ENCODE data around the gene SMARCD2.
"Not testable (repeated sequence)": the region's sequence is repeated elsewhere in the genome, so short reads cannot be mapped to it uniquely, and the experiment has no call there.

SMARCD2 gene

GRCh38 chr17:63798572-63799106 is 43.8 kb downstream of the SMARCD2 start:
- no peaks in the 10 kb centered on the region for H3K9me3 Mint-ChIP-seq
- H3K4me1 Mint-ChIP-seq: no peaks in the 10 kb centered on the region
- no peak for TF ChIP-seq CTCF (IDR thresholded peaks at IDR 0.05; ENCODE audit: unreplicated experiment in 3 of 3)
- H3K27me3 Mint-ChIP-seq (ENCODE audit: low read depth): no peaks in the 10 kb centered on the region
- no peak overlapping the region for H3K27ac Mint-ChIP-seq
- peaks cover 72% of the 10 kb centered on the region for H3K36me3 Mint-ChIP-seq (ENCODE audit: low read depth)
- H3K4me3 Mint-ChIP-seq: no peak overlapping the region

- not testable (repeated sequence) for H3K4me3 Mint-ChIP-seq; H3K27ac Mint-ChIP-seq; H3K9me3 Mint-ChIP-seq; H3K4me1 Mint-ChIP-seq; H3K27me3 Mint-ChIP-seq (ENCODE audit: low read depth)
- H3K36me3 Mint-ChIP-seq (ENCODE audit: low read depth): peaks cover 78% of the 10 kb centered on the region
These were observed 46.1 kb downstream of the SMARCD2 start for GRCh38 chr17:63796375-63796774.

- Mint-ChIP-seq H3K4me1 (no peaks in the 10 kb centered on the region), H3K4me3 (no peak overlapping the region), H3K27ac (no peak overlapping the region), H3K36me3 (ENCODE audit: low read depth) (peaks cover 60% of the 10 kb centered on the region), H3K27me3 (ENCODE audit: low read depth) (no peaks in the 10 kb centered on the region), H3K9me3 (no peaks in the 10 kb centered on the region)
- TF ChIP-seq CTCF (IDR thresholded peaks at IDR 0.05; ENCODE audit: unreplicated experiment in 3 of 3): no peak
These were observed 50.3 kb downstream of the SMARCD2 start for GRCh38 chr17:63792055-63792729.

GRCh38 chr17:63790057-63790456 is 52.4 kb downstream of the SMARCD2 start:
- H3K27me3 Mint-ChIP-seq (ENCODE audit: low read depth): no peaks in the 10 kb centered on the region
- H3K4me3 Mint-ChIP-seq: no peak overlapping the region
- no peak for TF ChIP-seq CTCF (IDR thresholded peaks at IDR 0.05; ENCODE audit: unreplicated experiment in 3 of 3)
- no peaks in the 10 kb centered on the region for H3K9me3 Mint-ChIP-seq
- no peaks in the 10 kb centered on the region for H3K4me1 Mint-ChIP-seq
- peaks cover 47% of the 10 kb centered on the region for H3K36me3 Mint-ChIP-seq (ENCODE audit: low read depth)
- no peak overlapping the region for H3K27ac Mint-ChIP-seq

GRCh38 chr17:63786971-63787711 is 55.3 kb downstream of the SMARCD2 start:
- Mint-ChIP-seq H3K36me3 (ENCODE audit: low read depth) (peaks cover 36% of the 10 kb centered on the region), H3K4me3 (no peak overlapping the region), H3K9me3 (no peaks in the 10 kb centered on the region), H3K27me3 (ENCODE audit: low read depth) (no peaks in the 10 kb centered on the region), H3K4me1 (no peaks in the 10 kb centered on the region), H3K27ac (no peak overlapping the region)
- no peak for TF ChIP-seq CTCF (IDR thresholded peaks at IDR 0.05; ENCODE audit: unreplicated experiment in 3 of 3)

GRCh38 chr17:63786117-63786516 is 56.4 kb downstream of the SMARCD2 start:
- Mint-ChIP-seq H3K36me3 (ENCODE audit: low read depth) (peaks cover 39% of the 10 kb centered on the region), H3K27ac (no peak overlapping the region), H3K4me3 (no peak overlapping the region), H3K4me1 (no peaks in the 10 kb centered on the region), H3K27me3 (ENCODE audit: low read depth) (no peaks in the 10 kb centered on the region), H3K9me3 (no peaks in the 10 kb centered on the region)
- TF ChIP-seq CTCF (IDR thresholded peaks at IDR 0.05; ENCODE audit: unreplicated experiment in 3 of 3): no peak

All from nephron (organoid).